Stimulated activated CD8-positive, alpha-beta memory T cell treated with anti-CD3 and anti-CD28 coated beads, Interleukin-12 subunit alpha, Interleukin-12 subunit beta, amount 100 ng/mL, for 24 hours (primary cell): ENCODE results near the gene C1orf198.
"Not testable (repeated sequence)": the region's sequence is repeated elsewhere in the genome, so short reads cannot be mapped to it uniquely, and the experiment has no call there.

Source experiments
- DNase-seq: peaks from one replicate; pipeline ENCODE4 v3.0.0-alpha.2; 2020; ENCODE audit errors: extremely low read depth

The C1orf198 gene

GRCh38 chr1:230860617-230861384 is 7.5 kb downstream of the C1orf198 start:
- no peak for DNase-seq

GRCh38 chr1:230858918-230859729 is 9.2 kb downstream of the C1orf198 start:
- no peak for DNase-seq

- no peak for DNase-seq
These were observed 10.0 kb downstream of the C1orf198 start for GRCh38 chr1:230858236-230858820.

- no peak for DNase-seq
These were observed 10.5 kb downstream of the C1orf198 start for GRCh38 chr1:230857822-230858221.

GRCh38 chr1:230857077-230857476 is 11.2 kb downstream of the C1orf198 start:
- DNase-seq: no peak

GRCh38 chr1:230855886-230856285 is 12.4 kb downstream of the C1orf198 start:
- no peak for DNase-seq

GRCh38 chr1:230854423-230854822 is 13.9 kb downstream of the C1orf198 start:
- DNase-seq: no peak

- no peak for DNase-seq
These were observed 14.6 kb downstream of the C1orf198 start for GRCh38 chr1:230853731-230854130.

GRCh38 chr1:230852959-230853358 is 15.4 kb downstream of the C1orf198 start:
- DNase-seq: no peak

GRCh38 chr1:230851291-230851691 is 17.0 kb downstream of the C1orf198 start:
- no peak for DNase-seq

GRCh38 chr1:230850547-230850946 is 17.8 kb downstream of the C1orf198 start:
- DNase-seq: no peak

- DNase-seq: no peak
These were observed 18.7 kb downstream of the C1orf198 start for GRCh38 chr1:230849451-230850224.

- DNase-seq: no peak
These were observed 20.1 kb downstream of the C1orf198 start for GRCh38 chr1:230848235-230848634.

- DNase-seq: not testable (repeated sequence)
These were observed 23.1 kb downstream of the C1orf198 start for GRCh38 chr1:230845184-230845583.

GRCh38 chr1:230844561-230844960 is 23.8 kb downstream of the C1orf198 start:
- DNase-seq: no peak

GRCh38 chr1:230843503-230844309 is 24.6 kb downstream of the C1orf198 start:
- DNase-seq: no peak

GRCh38 chr1:230842801-230843200 is 25.5 kb downstream of the C1orf198 start:
- no peak for DNase-seq

GRCh38 chr1:230839173-230839572 is 29.1 kb downstream of the C1orf198 start:
- no peak for DNase-seq

GRCh38 chr1:230836793-230837192 is 31.5 kb downstream of the C1orf198 start:
- no peak for DNase-seq

GRCh38 chr1:230836347-230836746 is 32.0 kb downstream of the C1orf198 start:
- no peak for DNase-seq

GRCh38 chr1:230834292-230834691 is 34.0 kb downstream of the C1orf198 start:
- no peak for DNase-seq
